B cell (primary cell): Measurements from ENCODE around the gene CHST13. TPM values are rescaled to one million over a fixed set of nuclear protein-coding genes. Genes with fewer than 3 reads are reported as not detected.

ENCODE experiments used
- ATAC-seq: fragments of 200-7000 bp; cut with Tn5 transposase; one replicate; pipeline ENCODE4 v1.10.0; 2021; ENCODE audit warnings: low read depth, mild to moderate bottlenecking, moderate number of reproducible peaks, moderate library complexity
- CTCF ChIA-PET: fragments of 350-600 bp; sonication (Branson Sonifier 250); formaldehyde crosslinking; loops from one replicate; lab custom pipeline; 2021; ENCODE audit warnings: antibody characterized with exemption, inconsistent platforms; lab: Charles Lee
- POLR2A ChIA-PET: fragments of 350-600 bp; sonication (Branson Sonifier 250); formaldehyde crosslinking; loops from one replicate; lab custom pipeline; 2021; ENCODE audit warnings: antibody characterized with exemption; lab: Charles Lee
- DNase-seq: peaks from one replicate; pipeline ENCODE4 v3.0.0; 2013
- H2AFZ ChIP-seq: 2 replicates; pipeline ENCODE4 v1.6.1; 2012; ENCODE audit warnings: mild to moderate bottlenecking, low read depth, low read length; ENCODE audit not compliant: insufficient read depth, poor library complexity, severe bottlenecking
- H3K27ac ChIP-seq, 2 donors: 1 replicate in 1 of 2; 2 replicates in 1 of 2; pipeline ENCODE4 v1.5.1; 2012 to 2013; ENCODE audit warnings: low read length in 2 of 2, mild to moderate bottlenecking in 2 of 2, moderate library complexity in 1 of 2
- H3K27me3 ChIP-seq, 4 experiments: fragments of 200-600 bp in 1 of 4; sonication (generic) in 1 of 4; replicated peaks in 1 of 4; 1 replicate in 2 of 4; 2 replicates in 2 of 4; pipeline versions ENCODE4 v1.6.1 to v1.7.0; 2013 to 2016; ENCODE audit warnings: low read length in 3 of 4, mild to moderate bottlenecking in 2 of 4, mixed read lengths in 1 of 4, moderate library complexity in 1 of 4; ENCODE audit not compliant: insufficient read depth in 4 of 4, control insufficient read depth in 3 of 4; ENCODE audit errors: control extremely low read depth in 1 of 4
- H3K36me3 ChIP-seq, 2 experiments: replicated peaks in 1 of 2; 1 replicate in 1 of 2; 2 replicates in 1 of 2; pipeline versions ENCODE4 v1.6.1 to v1.7.1; 2013; ENCODE audit warnings: low read length in 1 of 2; ENCODE audit not compliant: insufficient read depth in 2 of 2, control insufficient read depth in 1 of 2; ENCODE audit errors: control extremely low read depth in 1 of 2, extremely low read depth in 1 of 2
- H3K4me1 ChIP-seq, 2 donors: fragments of 200-600 bp in 1 of 2; sonication (generic) in 1 of 2; 1 replicate in 1 of 2; 2 replicates in 1 of 2; pipeline versions ENCODE4 v1.5.1 to v1.6.1; 2013 to 2017; ENCODE audit warnings: low read length in 2 of 2; ENCODE audit not compliant: control insufficient read depth in 2 of 2, insufficient read depth in 2 of 2
- H3K4me2 ChIP-seq: replicated peaks from 2 replicates; pipeline ENCODE3; 2012; ENCODE audit warnings: mild to moderate bottlenecking, low read depth, low read length; ENCODE audit not compliant: poor library complexity, severe bottlenecking
- H3K4me3 ChIP-seq, 5 experiments: fragments of 200-600 bp in 1 of 5; sonication (generic) in 1 of 5; 1 replicate in 3 of 5; 2 replicates in 2 of 5; pipeline versions ENCODE4 v1.5.1 to v1.7.0; 2011 to 2016; ENCODE audit warnings: low read length in 4 of 5, mild to moderate bottlenecking in 4 of 5, low read depth in 2 of 5, control low read depth in 1 of 5, moderate library complexity in 1 of 5; ENCODE audit not compliant: insufficient read depth in 1 of 5; ENCODE audit errors: control extremely low read depth in 1 of 5, extremely low read depth in 1 of 5
- H3K79me2 ChIP-seq: fragments of 200-600 bp; sonication (generic); one replicate; pipeline ENCODE4 v1.6.0; 2016; ENCODE audit warnings: low read length; ENCODE audit not compliant: control insufficient read depth, insufficient read depth
- H3K9ac ChIP-seq: fragments of 200-600 bp; sonication (generic); 2 replicates; pipeline ENCODE4 v1.6.1; 2017; ENCODE audit warnings: mild to moderate bottlenecking, low read length, moderate library complexity
- H3K9me3 ChIP-seq, 3 donors: one replicate each; pipeline versions ENCODE4 v1.6.1 to v1.7.1; 2013; ENCODE audit warnings: low read length in 2 of 3; ENCODE audit not compliant: control insufficient read depth in 2 of 3, insufficient read depth in 1 of 3; ENCODE audit errors: control extremely low read depth in 1 of 3
- H4K20me1 ChIP-seq: 2 replicates; pipeline ENCODE4 v1.6.0; 2012; ENCODE audit warnings: mild to moderate bottlenecking, low read length; ENCODE audit not compliant: insufficient read depth, control insufficient read depth, poor library complexity, severe bottlenecking
- H3K27ac Mint-ChIP-seq: one replicate; pipeline ENCODE4 v1.8.0; 2021; ENCODE audit warnings: mixed read lengths
- H3K27me3 Mint-ChIP-seq: one replicate; pipeline ENCODE4 v1.8.0; 2021; ENCODE audit warnings: mixed read lengths
- H3K4me1 Mint-ChIP-seq: one replicate; pipeline ENCODE4 v1.8.0; 2021; ENCODE audit warnings: mixed read lengths
- H3K4me3 Mint-ChIP-seq: one replicate; pipeline ENCODE4 v1.8.0; 2021; ENCODE audit warnings: mixed read lengths
- H3K9me3 Mint-ChIP-seq: one replicate; pipeline ENCODE4 v1.8.0; 2022; ENCODE audit warnings: mixed read lengths; ENCODE audit not compliant: insufficient read depth
- CTCF ChIP-seq: fragments of 200-600 bp; IDR thresholded peaks from one replicate; pipeline ENCODE4 v1.8.0; 2022; ENCODE audit warnings: antibody characterized with exemption, mild to moderate bottlenecking
- EZH2 ChIP-seq: IDR thresholded peaks from 2 replicates; pipeline ENCODE4 v1.6.1; 2012; ENCODE audit warnings: borderline replicate concordance, low read depth, mild to moderate bottlenecking, moderate library complexity, low read length; ENCODE audit not compliant: insufficient read depth, poor library complexity, severe bottlenecking
- WGBS: methylation state at CpG from one replicate; pipeline ENCODE4 v1.1.5; 2013; ENCODE audit warnings: missing lambda C conversion rate; ENCODE audit not compliant: insufficient coverage; 5-methylcytosine and 5-hydroxymethylcytosine counted together
- intact Hi-C: fragments of 100-400 bp; cut with micrococcal nuclease; formaldehyde crosslinking; loops from one replicate; pipeline ENCODE4 v1.10.0; 2022
- polyA plus RNA-seq: library from polyadenylated mRNA; depleted of rRNA; stranded (reverse); fragments of >200 nt; gene quantifications from 2 replicates; pipeline ENCODE4 v1.2.3, GENCODE V29; 2012
- total RNA-seq, 2 donors: library from RNA; stranded (reverse); fragments of 120-200 nt in 1 of 2; gene quantifications; 1 replicate in 1 of 2; 2 replicates in 1 of 2; pipeline versions ENCODE4 v1.2.3 to v1.2.4, GENCODE V29; 2013 to 2022

Gene CHST13
- total and polyA plus RNA-seq, 2 donors (not counting 1 experiment from before 2014, with no cell fraction given), result 0.07 TPM; not detected in 1

DNA sequence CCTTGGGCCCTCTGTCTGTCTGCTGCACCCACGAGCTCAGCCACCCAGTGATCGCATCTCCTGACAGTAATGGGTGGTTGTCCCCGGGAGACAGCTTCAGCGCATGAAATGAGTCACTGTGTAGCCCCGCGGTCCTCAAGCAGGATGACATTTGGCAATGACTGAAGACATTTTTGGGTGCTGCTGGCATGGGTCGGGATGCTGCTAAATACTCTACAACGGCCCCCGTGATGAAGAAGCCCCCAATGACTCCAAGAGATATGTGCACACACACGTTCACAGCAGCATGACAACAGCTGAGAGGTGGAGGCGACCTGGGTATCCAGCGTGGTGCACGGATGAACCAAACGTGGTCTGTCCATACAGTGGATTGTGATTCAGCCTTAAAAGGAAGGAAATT, 30.9 kb upstream of the CHST13 start:
- H3K27ac Mint-ChIP-seq, result no peak overlapping the region
- intact Hi-C loops, result no loop called here
- TF ChIP-seq CTCF, result no peak
- TF ChIP-seq EZH2, result no peak
- ChIA-PET POLR2A (no interaction called here), CTCF (no interaction called here)
- no peak overlapping the region for H2AFZ ChIP-seq
- H4K20me1 ChIP-seq, result no peaks in the 10 kb centered on the region
- 76% methylated on average over 11 of the region's 14 CpGs for WGBS
- ATAC-seq (no peak), DNase-seq (no peak)
- no peak overlapping the region for H3K27ac ChIP-seq
- no peaks in the 10 kb centered on the region for H3K36me3 ChIP-seq
- no peak overlapping the region for H3K4me3 ChIP-seq
- H3K4me3 Mint-ChIP-seq, result no peak overlapping the region
- no peak overlapping the region for H3K4me2 ChIP-seq
- no peaks in the 10 kb centered on the region for H3K9me3 Mint-ChIP-seq
- H3K4me1 Mint-ChIP-seq, result peaks cover 6% of the 10 kb centered on the region
- no peak overlapping the region for H3K9ac ChIP-seq
- no peaks in the 10 kb centered on the region for H3K9me3 ChIP-seq
- H3K27me3 ChIP-seq, result no peaks in the 10 kb centered on the region
- peaks cover 0 to 4% of the 10 kb centered on the region in 2 donors for H3K4me1 ChIP-seq
- H3K79me2 ChIP-seq, result no peaks in the 10 kb centered on the region
- H3K27me3 Mint-ChIP-seq, result peaks cover 5% of the 10 kb centered on the region

DNA sequence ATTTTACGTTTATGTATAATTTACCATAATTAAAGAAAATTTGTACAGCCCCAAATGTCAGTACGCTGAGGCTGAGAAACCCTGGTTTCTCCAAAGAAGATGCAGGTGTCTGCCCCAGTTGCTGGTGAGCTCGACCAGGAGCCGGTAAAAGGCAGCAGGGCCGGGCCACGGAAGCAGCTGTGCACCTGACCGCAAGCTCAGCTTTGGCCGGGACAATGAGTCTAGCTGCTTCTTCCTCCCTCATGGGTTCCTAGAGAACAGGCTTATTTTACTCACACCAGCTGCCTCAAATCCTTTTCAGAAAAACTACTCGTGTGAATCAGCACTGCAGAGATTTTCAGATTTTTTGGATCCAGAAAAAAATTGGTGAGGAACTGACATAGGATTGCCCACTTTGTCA, 30.2 kb upstream of the CHST13 start:
- H3K4me3 Mint-ChIP-seq, result no peak overlapping the region
- CTCF ChIA-PET, result no interaction called here
- DNase-seq, result no peak

More for the DNA sequence above, 30.2 kb upstream of the CHST13 start:
- H3K27ac Mint-ChIP-seq, result no peak overlapping the region
- H3K9me3 Mint-ChIP-seq, result no peaks in the 10 kb centered on the region
- WGBS, result 62% methylated on average over 7 of the region's 9 CpGs
- Histone ChIP-seq H3K27ac (no peak overlapping the region), H3K4me3 (no peak overlapping the region), H4K20me1 (no peaks in the 10 kb centered on the region), H3K4me1 (peaks cover 0 to 4% of the 10 kb centered on the region in 2 donors), H3K9me3 (no peaks in the 10 kb centered on the region), H3K27me3 (no peaks in the 10 kb centered on the region), H2AFZ (no peak overlapping the region), H3K9ac (no peak overlapping the region), H3K4me2 (no peak overlapping the region), H3K36me3 (no peaks in the 10 kb centered on the region), H3K79me2 (no peaks in the 10 kb centered on the region)
- TF ChIP-seq EZH2 (no peak), CTCF (no peak)
- H3K27me3 Mint-ChIP-seq, result peaks cover 5% of the 10 kb centered on the region
- peaks cover 6% of the 10 kb centered on the region for H3K4me1 Mint-ChIP-seq
- POLR2A ChIA-PET, result no interaction called here
- intact Hi-C loops, result no loop called here
- no peak for ATAC-seq
